ENCODE measurements around the gene IRF9. TPM values are rescaled to one million over a fixed set of nuclear protein-coding genes. Genes with fewer than 3 reads are reported as not detected.

IRF9 gene
- total and polyA plus RNA-seq, 12 donors, result 17.7 to 147 (median 36.7) TPM

DNA sequence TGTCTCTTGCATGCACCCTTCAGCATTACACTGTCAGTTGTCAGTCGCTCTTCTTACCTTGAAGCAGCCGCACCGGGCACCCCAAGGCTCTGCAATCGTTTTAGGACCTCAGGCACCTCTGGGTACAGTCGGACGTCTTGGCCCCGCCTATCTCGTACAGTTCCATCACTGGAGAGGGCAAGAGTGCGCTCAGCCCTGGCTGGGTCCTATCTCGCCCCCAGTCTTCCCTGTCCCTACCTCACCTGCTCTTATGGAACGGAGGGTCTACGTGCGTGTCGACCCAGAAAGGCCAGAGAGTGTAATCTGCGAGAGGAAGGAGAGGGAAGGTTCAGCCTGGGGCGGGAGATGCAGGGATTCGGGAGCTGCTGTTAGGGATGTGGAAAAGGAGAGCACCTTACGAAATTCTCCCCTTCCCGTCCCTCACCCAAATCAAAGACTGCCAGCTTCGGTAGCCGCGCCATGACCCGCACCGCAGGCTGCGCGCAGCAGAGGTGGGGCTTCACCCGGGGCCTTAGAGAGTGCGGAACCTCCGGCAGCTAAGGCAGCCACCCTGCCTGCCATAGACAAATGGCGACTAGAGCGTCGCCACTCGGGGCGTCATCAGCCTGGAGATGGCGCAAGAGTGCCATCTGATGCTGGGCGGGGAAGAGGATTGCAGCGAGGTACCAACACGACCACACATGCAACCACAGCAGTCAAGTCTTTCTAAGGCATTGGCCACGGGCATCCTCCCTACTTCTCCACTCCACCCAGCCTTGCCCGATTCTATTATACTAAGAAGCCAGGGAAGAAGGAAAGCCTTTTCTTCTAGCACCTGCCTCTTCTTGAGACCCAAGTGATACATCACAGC lies 54.7 kb downstream of the IRF9 start, which contains the start of gene MDP1:
Gene MDP1, minus strand, starts transcription at position 572 of the 850 bp plus-strand sequence. Its CDS starts 111 bp downstream, at position 461.
- ATAC-seq, result peak; percentile 79 to 87 (median 82)
- peak; percentile 85 for DNase-seq
- TF ChIP-seq, protein P1, sequence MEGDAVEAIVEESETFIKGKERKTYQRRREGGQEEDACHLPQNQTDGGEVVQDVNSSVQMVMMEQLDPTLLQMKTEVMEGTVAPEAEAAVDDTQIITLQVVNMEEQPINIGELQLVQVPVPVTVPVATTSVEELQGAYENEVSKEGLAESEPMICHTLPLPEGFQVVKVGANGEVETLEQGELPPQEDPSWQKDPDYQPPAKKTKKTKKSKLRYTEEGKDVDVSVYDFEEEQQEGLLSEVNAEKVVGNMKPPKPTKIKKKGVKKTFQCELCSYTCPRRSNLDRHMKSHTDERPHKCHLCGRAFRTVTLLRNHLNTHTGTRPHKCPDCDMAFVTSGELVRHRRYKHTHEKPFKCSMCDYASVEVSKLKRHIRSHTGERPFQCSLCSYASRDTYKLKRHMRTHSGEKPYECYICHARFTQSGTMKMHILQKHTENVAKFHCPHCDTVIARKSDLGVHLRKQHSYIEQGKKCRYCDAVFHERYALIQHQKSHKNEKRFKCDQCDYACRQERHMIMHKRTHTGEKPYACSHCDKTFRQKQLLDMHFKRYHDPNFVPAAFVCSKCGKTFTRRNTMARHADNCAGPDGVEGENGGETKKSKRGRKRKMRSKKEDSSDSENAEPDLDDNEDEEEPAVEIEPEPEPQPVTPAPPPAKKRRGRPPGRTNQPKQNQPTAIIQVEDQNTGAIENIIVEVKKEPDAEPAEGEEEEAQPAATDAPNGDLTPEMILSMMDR (IDR thresholded peaks at IDR 0.05), result peak; percentile 17 to 80 (median 68)
- peaks cover 0 to 35% (median 6%) of the 10 kb centered on the region in 9 donors for H3K36me3 ChIP-seq
- intact Hi-C loops (cut with DNase I), result no loop called here
- H3K4me3 ChIP-seq, result peak within 1 kb of the TSS; percentile 54 to 88 (median 76)
- peak within 1 kb of the TSS; percentile 60 to 95 (median 88) for H3K27ac ChIP-seq
- H3K27me3 ChIP-seq, result no peaks in the 10 kb centered on the region
- no peaks in the 10 kb centered on the region for H3K9me3 ChIP-seq
- 0% methylated on average over 40 of the region's 40 CpGs for WGBS, 2 donors
- H3K4me1 ChIP-seq, result peaks cover 0 to 42% (median 26%) of the 10 kb centered on the region in 9 donors

Small RNAs within 50 kb of the gene (microRNA-seq; reads per million reads assigned to microRNA genes)
- gene MIR7703, result 0 reads per million in 2 donors

Other genes with a start within 250 kb of the IRF9 start
Only the 30 nearest of the 32 such genes appear.
- gene DHRS4L2, start 172.3 kb upstream of the IRF9 start, total RNA-seq, result 10 to 100 TPM; 22.9 to 38.0 (median 30.7) TPM
- 10 to 100 TPM; 25.5 to 52.4 TPM for gene DHRS4L2, start 172.3 kb upstream of the IRF9 start, polyA plus RNA-seq
- under 1 TPM in 7 of 10 donors, not detected in 3; 0.06 to 0.31 (median 0.08) TPM for gene CARMIL3, start 109.3 kb upstream of the IRF9 start, total RNA-seq
- gene CARMIL3, start 109.3 kb upstream of the IRF9 start, polyA plus RNA-seq, result under 1 TPM; 0.13 to 0.44 TPM
- gene CPNE6, start 89.7 kb upstream of the IRF9 start, total RNA-seq, result under 1 TPM in 4 of 10 donors, not detected in 6; 0.12 to 0.64 (median 0.41) TPM
- not detected for gene CPNE6, start 89.7 kb upstream of the IRF9 start, polyA plus RNA-seq
- gene PCK2, start 67.0 kb upstream of the IRF9 start, total RNA-seq, result 1 to 10 TPM in 9 of 10 donors, under 1 TPM in 1; 0.75 to 6.8 (median 2.6) TPM
- 1 to 10 TPM; 2.5 to 7.3 TPM for gene PCK2, start 67.0 kb upstream of the IRF9 start, polyA plus RNA-seq
- gene DCAF11, start 46.5 kb upstream of the IRF9 start, total RNA-seq, result 10 to 100 TPM; 62.2 to 99.7 (median 73.0) TPM
- 10 to 100 TPM; 19.7 to 72.7 TPM for gene DCAF11, start 46.5 kb upstream of the IRF9 start, polyA plus RNA-seq
- gene NRL, start 46.3 kb upstream of the IRF9 start, total RNA-seq, result 1 to 10 TPM; 1.7 to 3.5 (median 2.2) TPM
- gene NRL, start 46.3 kb upstream of the IRF9 start, polyA plus RNA-seq, result 1 to 10 TPM; 1.5 to 3.3 TPM
- gene FITM1, start 30.6 kb upstream of the IRF9 start, total RNA-seq, result 100 to 1,000 TPM; 105 to 176 (median 131) TPM
- gene FITM1, start 30.6 kb upstream of the IRF9 start, polyA plus RNA-seq, result 100 to 1,000 TPM in 1 of 2 donors, 10 to 100 TPM in 1; 77.0 to 247 TPM
- gene PSME1, start 25.1 kb upstream of the IRF9 start, total RNA-seq, result 100 to 1,000 TPM in 5 of 10 donors, 10 to 100 TPM in 5; 84.3 to 341 (median 100.0) TPM
- 100 to 1,000 TPM; 138 to 149 TPM for gene PSME1, start 25.1 kb upstream of the IRF9 start, polyA plus RNA-seq
- gene EMC9, start 19.7 kb upstream of the IRF9 start, total RNA-seq, result 10 to 100 TPM; 10.2 to 18.8 (median 13.3) TPM
- gene EMC9, start 19.7 kb upstream of the IRF9 start, polyA plus RNA-seq, result 10 to 100 TPM; 27.2 to 44.3 TPM
- gene PSME2, start 14.7 kb upstream of the IRF9 start, total RNA-seq, result 100 to 1,000 TPM in 3 of 10 donors, 10 to 100 TPM in 7; 62.6 to 347 (median 85.0) TPM
- 100 to 1,000 TPM; 124 to 290 TPM for gene PSME2, start 14.7 kb upstream of the IRF9 start, polyA plus RNA-seq
- gene RNF31, start 13.8 kb upstream of the IRF9 start, total RNA-seq, result 10 to 100 TPM; 27.5 to 52.6 (median 34.8) TPM
- gene RNF31, start 13.8 kb upstream of the IRF9 start, polyA plus RNA-seq, result 10 to 100 TPM; 39.4 to 92.9 TPM
- gene REC8, start 10.8 kb downstream of the IRF9 start, total RNA-seq, result 1 to 10 TPM; 2.5 to 7.0 (median 4.3) TPM
- 10 to 100 TPM in 1 of 2 donors, 1 to 10 TPM in 1; 2.5 to 17.7 TPM for gene REC8, start 10.8 kb downstream of the IRF9 start, polyA plus RNA-seq
- gene IPO4, start 27.6 kb downstream of the IRF9 start, total RNA-seq, result 10 to 100 TPM; 10.1 to 22.5 (median 12.6) TPM
- gene IPO4, start 27.6 kb downstream of the IRF9 start, polyA plus RNA-seq, result 10 to 100 TPM in 1 of 2 donors, 1 to 10 TPM in 1; 4.4 to 23.8 TPM
- gene TM9SF1, start 34.2 kb downstream of the IRF9 start, total RNA-seq, result 10 to 100 TPM; 14.2 to 31.3 (median 18.7) TPM
- 10 to 100 TPM; 10.8 to 36.4 TPM for gene TM9SF1, start 34.2 kb downstream of the IRF9 start, polyA plus RNA-seq
- under 1 TPM in 1 of 10 donors, not detected in 9; 0.28 TPM for gene TSSK4, start 44.4 kb downstream of the IRF9 start, total RNA-seq
- under 1 TPM in 1 of 2 donors, not detected in 1; 0.22 TPM for gene TSSK4, start 44.4 kb downstream of the IRF9 start, polyA plus RNA-seq
- gene CHMP4A, start 52.2 kb downstream of the IRF9 start, total RNA-seq, result 10 to 100 TPM; 23.4 to 35.3 (median 29.4) TPM
- gene CHMP4A, start 52.2 kb downstream of the IRF9 start, polyA plus RNA-seq, result 10 to 100 TPM; 34.3 to 80.8 TPM
- gene MDP1, start 54.8 kb downstream of the IRF9 start, total RNA-seq, result 10 to 100 TPM; 13.9 to 22.9 (median 18.9) TPM
- gene MDP1, start 54.8 kb downstream of the IRF9 start, polyA plus RNA-seq, result 10 to 100 TPM; 23.0 to 23.5 TPM
- 100 to 1,000 TPM; 178 to 228 (median 199) TPM for gene NEDD8, start 71.1 kb downstream of the IRF9 start, total RNA-seq
- 100 to 1,000 TPM; 154 to 325 TPM for gene NEDD8, start 71.1 kb downstream of the IRF9 start, polyA plus RNA-seq
- 10 to 100 TPM; 28.6 to 46.9 (median 33.5) TPM for gene GMPR2, start 71.7 kb downstream of the IRF9 start, total RNA-seq
- gene GMPR2, start 71.7 kb downstream of the IRF9 start, polyA plus RNA-seq, result 10 to 100 TPM; 26.4 to 27.3 TPM
- gene TINF2, start 81.4 kb downstream of the IRF9 start, total RNA-seq, result 10 to 100 TPM; 36.8 to 56.4 (median 40.5) TPM
- gene TINF2, start 81.4 kb downstream of the IRF9 start, polyA plus RNA-seq, result 10 to 100 TPM; 19.3 to 44.0 TPM
- gene TGM1, start 101.9 kb downstream of the IRF9 start, total RNA-seq, result 1 to 10 TPM in 1 of 10 donors, under 1 TPM in 9; 0.17 to 2.2 (median 0.65) TPM
- gene TGM1, start 101.9 kb downstream of the IRF9 start, polyA plus RNA-seq, result under 1 TPM; 0.51 to 0.87 TPM
- gene RABGGTA, start 110.3 kb downstream of the IRF9 start, total RNA-seq, result 10 to 100 TPM; 17.4 to 30.0 (median 19.6) TPM
- gene RABGGTA, start 110.3 kb downstream of the IRF9 start, polyA plus RNA-seq, result 10 to 100 TPM; 30.6 to 37.9 TPM
- gene DHRS1, start 138.5 kb downstream of the IRF9 start, total RNA-seq, result 10 to 100 TPM in 4 of 10 donors, 1 to 10 TPM in 6; 6.9 to 11.1 (median 9.0) TPM
- 10 to 100 TPM in 1 of 2 donors, 1 to 10 TPM in 1; 8.5 to 11.6 TPM for gene DHRS1, start 138.5 kb downstream of the IRF9 start, polyA plus RNA-seq
- 10 to 100 TPM; 22.0 to 31.9 (median 27.3) TPM for gene NOP9, start 138.6 kb downstream of the IRF9 start, total RNA-seq
- 10 to 100 TPM; 10.7 to 10.8 TPM for gene NOP9, start 138.6 kb downstream of the IRF9 start, polyA plus RNA-seq
- gene CIDEB, start 146.7 kb downstream of the IRF9 start, total RNA-seq, result 1 to 10 TPM; 1.9 to 6.0 (median 3.5) TPM
- gene CIDEB, start 146.7 kb downstream of the IRF9 start, polyA plus RNA-seq, result 1 to 10 TPM; 4.3 to 4.8 TPM
- 1 to 10 TPM in 7 of 10 donors, under 1 TPM in 3; 0.68 to 2.4 (median 1.3) TPM for gene LTB4R2, start 148.9 kb downstream of the IRF9 start, total RNA-seq
- under 1 TPM; 0.51 to 0.90 TPM for gene LTB4R2, start 148.9 kb downstream of the IRF9 start, polyA plus RNA-seq
- gene LTB4R, start 150.2 kb downstream of the IRF9 start, total RNA-seq, result 1 to 10 TPM in 7 of 10 donors, under 1 TPM in 3; 0.76 to 3.1 (median 1.8) TPM
- gene LTB4R, start 150.2 kb downstream of the IRF9 start, polyA plus RNA-seq, result 1 to 10 TPM; 3.2 to 3.7 TPM
- 10 to 100 TPM; 17.4 to 37.0 (median 22.9) TPM for gene ADCY4, start 173.8 kb downstream of the IRF9 start, total RNA-seq
- gene ADCY4, start 173.8 kb downstream of the IRF9 start, polyA plus RNA-seq, result 100 to 1,000 TPM in 1 of 2 donors, 10 to 100 TPM in 1; 23.1 to 104 TPM
- 1 to 10 TPM; 1.7 to 4.9 (median 3.5) TPM for gene RIPK3, start 178.7 kb downstream of the IRF9 start, total RNA-seq
- gene RIPK3, start 178.7 kb downstream of the IRF9 start, polyA plus RNA-seq, result 1 to 10 TPM; 4.9 to 7.1 TPM
- gene NFATC4, start 206.9 kb downstream of the IRF9 start, total RNA-seq, result 10 to 100 TPM in 4 of 10 donors, 1 to 10 TPM in 6; 3.0 to 42.0 (median 7.8) TPM
- 10 to 100 TPM; 28.7 to 69.2 TPM for gene NFATC4, start 206.9 kb downstream of the IRF9 start, polyA plus RNA-seq